ENCODE data around the gene UBE2QL1.
"Not testable (repeated sequence)": the region's sequence is repeated elsewhere in the genome, so short reads cannot be mapped to it uniquely, and the experiment has no call there.

Gene UBE2QL1

DNA sequence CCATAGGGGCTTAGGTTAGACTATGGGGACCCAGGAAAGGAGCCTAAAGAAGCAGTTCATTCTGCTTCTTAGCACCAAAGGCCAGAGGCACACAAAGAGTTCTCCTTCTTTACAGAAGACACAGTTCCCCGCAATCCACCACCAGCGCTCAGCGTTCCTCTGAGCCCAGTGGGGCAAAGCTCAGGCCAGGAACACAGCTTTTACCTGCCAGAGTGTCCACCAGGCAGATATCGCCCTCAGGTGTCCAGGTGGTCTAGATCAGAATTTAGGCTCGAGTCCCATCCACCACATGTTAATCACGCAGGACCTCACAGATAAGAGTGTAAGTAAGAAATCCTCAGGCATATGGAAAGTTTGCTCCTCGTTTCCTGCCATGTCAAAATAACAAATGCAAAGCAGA lies 53.0 kb downstream of the UBE2QL1 start:
- no peak for DNase-seq

DNA sequence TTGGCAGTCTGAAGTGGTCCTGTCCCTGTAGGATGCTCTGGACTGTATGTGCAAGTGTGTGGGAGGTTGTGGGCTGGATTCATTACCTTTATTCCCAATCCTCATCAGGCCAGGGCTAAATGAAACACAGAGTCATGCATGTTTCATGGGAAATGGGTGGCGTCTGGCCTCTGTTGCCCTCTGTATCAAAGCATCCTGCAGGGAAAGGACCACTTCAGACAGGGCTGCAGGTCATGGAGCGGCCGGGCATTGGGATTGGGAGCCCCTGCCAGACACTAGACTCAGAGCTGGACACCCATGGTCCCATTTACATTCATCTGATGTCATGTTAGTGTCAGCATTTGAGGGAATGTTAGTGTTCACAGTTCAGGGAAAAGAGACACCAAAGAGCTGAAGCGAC lies 53.8 kb downstream of the UBE2QL1 start:
- DNase-seq = no peak

DNA sequence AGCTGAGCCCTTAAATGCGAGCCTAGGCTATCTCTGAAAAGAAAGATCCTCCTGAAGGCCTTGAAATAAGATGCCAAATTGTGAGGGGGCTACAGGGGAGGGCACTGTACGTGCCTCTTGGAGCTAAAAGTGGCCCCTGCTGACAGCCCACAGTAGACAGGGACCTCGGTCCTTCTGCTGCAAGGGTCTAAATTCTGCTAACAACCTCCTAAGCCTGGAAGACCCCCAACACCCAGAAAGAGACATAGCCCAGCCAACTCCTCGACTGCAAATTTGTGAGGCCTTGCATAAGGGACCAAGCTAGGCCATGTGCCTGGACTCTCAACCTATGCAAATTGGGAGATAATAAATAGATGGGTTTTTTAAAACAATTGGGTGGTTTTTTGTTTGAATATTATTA lies 54.7 kb downstream of the UBE2QL1 start:
- no peak for DNase-seq

DNA sequence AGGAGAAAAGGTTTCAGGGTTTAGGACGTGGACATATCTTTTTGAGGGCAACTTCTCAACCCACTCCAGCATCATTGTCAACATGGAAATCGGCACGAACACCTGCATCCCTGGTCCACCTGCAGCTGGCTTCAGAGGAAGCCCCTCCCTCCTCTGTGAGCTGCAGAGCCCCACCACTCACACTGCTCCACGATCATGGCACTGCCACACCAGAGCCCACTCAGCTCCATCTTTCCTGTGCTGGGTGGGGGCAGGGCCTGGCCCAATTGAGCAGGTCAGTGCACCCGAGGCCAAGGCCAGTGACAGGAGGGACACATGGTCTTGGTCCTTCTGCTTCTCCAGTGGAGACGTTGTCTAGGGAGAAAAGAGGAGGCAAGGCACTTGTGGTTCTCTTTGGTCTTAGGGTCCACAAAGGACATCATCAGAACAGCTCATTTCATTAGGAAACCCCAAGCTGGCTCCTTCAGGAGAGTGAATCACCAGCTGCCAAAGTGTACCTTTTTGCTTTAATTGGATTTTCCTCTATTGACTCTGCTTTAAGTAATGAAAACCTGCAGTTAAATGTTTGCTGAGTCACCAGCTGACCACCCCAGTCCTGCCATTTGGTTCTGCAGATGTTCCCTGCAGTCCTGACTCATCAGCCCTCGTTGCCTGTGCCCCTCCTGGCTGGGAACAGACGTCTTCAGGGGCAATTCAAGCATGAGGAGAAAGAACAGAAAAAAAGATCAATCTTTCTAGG lies 56.2 kb downstream of the UBE2QL1 start:
- DNase-seq = no peak

DNA sequence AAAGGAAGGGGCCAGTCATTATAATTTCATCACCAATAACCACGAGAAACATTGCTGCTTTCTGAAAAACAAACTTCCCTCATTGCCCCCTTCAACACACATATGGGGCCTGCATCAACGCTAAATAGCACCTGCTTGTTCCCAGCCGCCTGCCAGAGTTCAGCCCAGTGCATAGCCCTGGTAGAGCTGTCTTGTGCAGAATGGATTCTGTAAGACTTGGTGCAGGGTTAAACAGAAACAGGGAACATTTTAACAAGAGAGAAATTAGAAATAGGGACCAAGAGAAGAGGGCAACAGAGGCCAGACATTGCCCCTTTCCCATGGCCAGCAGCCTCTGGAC lies 56.7 kb downstream of the UBE2QL1 start:
- DNase-seq = no peak

DNA sequence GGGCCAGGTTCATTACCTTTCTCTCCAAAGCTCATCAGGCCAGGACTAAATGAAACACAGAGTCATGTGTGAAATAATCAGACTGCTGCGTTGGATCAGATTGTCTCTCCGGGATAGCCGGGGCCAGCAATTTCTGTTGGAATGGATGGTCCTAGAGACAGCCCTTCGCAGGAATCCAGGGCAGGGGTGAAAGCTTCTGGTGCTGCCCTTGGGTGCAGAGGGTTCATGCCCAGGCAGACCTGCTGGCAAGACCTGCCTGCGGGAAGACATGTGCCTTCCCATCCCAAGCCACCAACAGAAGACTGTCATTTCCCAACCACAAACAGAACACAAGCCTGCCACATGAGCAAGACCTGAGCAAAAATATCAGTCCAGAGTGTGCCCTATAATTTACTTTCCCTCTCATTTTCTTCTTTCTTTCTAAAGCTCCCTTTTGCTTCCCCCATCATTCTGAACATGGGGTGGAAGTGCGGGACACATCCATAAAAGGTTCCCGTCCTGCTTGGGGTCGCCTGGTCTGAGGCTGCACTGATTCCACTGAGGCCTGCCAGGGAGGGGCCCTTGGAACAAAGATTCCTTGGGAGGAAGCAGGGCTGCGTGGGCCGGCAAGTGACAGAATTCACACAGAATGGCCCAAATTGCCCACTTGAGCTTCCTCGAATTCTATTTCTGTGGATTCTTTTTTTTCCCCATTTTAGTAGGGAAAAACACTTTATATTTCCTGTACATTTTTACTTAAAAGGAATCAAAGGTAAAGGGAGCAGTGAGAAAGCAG lies 57.3 kb downstream of the UBE2QL1 start:
- DNase-seq = no peak

DNA sequence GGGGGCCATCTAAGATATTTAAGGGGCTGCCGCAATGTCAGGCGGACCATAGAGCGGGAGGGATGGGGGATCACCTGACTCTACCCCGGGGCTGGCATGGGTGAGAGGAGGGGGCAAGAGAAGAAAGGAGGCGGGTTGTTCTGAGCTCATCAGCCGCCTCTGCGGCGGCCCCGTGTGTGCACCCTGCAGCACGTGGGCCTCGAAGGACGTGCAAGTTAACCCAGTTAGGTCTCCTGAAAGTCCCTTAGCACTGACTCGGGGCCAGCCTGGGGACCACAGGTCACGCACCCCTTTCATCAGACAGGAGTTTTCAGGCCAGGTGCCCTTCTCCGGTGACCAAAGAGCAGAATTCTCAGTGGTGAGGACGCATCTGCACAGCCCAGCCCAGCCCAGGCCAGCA lies 58.0 kb downstream of the UBE2QL1 start:
- no peak for DNase-seq

DNA sequence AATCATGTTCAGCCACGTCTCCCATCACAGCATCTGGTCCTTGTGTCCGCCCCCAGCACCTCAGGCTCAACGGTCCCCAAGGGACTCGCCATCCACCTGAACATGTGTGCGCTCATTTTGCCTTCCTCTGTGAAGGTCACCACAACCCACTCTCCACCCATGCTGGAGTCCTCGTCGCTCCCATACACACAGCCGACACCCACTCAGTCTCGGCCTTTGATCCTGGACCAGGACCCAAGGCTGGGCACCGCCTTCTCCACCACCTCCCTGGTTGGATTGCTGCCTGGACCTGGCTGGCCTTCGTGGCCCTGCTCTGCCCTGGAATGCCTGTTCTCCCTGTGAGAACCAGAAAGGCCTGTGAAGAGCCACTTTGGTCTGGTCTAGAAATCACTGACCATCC lies 60.3 kb downstream of the UBE2QL1 start:
- no peak for DNase-seq

DNA sequence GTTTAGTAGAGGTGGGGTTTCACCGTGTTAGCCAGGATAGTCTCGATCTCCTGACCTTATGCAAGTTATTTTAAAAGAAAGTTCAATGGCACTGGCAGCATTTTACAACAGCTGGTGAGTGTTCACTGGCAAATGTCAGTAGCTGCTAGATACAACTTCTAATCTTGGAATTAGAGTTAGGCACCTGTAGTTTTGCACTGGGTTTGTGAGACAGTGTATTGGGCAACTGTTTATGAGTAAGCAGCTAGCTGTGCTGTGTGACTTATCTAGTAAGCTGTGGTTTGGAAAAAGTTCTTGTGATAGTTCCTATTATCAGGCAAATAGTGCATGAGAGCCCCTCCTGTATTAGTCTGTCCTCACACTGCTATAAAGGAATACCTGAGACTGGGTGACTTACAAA lies 61.5 kb downstream of the UBE2QL1 start:
- DNase-seq = no peak

DNA sequence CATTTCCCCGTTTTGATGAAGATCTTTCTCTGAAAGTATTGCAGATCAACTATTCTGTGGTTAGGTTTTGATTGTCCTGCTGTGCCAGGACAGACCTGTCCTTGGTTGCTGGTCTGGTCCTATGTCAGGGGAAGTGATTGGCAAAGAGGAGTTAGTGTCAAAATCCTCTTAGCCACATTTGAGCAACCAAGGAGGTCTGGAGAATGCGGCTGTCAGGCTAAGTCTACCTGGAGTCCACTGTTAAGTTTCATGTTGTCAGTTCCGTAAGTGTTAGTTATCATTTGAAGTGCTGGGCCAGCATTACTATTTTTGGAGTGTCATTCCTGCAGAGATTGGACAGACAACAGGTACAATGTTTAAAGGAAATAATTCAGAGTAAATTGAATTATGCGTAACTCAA lies 62.3 kb downstream of the UBE2QL1 start:
- no peak for DNase-seq

DNA sequence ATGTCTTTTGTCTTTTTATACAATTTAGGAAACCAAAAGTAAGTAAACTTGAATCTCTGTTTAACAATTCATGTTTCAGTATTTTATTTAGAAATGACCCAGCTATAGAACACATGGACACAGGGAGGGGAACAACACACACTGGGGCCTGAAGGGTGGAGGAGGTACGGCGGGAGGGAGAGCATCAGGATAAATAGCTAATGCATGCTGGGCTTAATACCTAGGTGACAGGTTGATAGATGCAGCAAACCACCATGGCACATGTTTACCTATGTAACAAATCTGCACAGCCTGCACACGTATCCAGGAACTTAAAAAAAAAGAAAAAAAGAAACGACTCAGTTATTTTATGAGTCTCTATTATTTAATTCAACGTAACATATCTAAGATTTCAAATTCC lies 67.2 kb downstream of the UBE2QL1 start:
- DNase-seq = not testable (repeated sequence)

DNA sequence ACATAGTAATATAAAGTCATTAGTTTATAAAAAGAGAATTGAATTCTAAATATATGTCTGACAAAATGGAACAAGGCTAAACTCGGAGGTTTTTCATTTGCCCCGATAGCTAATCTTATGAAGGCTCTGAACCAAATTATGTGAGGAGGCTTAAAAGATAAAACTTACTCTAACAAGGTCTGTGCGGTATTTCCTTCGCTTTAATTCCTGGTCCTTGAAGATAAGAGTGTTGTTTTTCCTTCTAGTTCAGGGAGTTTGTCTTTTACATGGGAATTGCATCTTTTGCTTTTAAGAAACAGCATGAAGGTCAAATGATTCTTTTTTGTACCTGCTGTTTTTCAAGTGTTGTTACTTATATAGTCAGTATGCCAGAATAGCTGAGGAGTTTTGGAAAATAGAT lies 68.2 kb downstream of the UBE2QL1 start:
- DNase-seq = no peak

DNA sequence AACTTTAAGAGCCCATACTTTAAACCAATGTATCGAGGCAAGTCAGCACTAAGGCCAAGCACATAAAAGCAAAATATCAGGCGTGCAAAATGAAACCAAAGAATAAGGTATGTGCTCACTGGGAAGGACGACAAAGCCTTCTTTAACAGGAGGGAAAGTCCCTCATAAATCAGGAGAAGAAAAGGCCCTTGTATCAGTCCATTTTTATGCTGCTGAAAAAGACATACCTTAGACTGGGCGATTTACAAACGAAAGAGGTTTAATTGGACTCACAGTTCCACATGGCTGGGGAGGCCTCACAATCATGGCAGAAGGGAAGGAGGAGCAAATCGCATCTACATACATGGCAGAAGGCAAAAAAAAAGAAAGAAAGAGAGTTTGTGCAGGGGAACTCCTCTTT lies 68.9 kb downstream of the UBE2QL1 start:
- DNase-seq = no peak

DNA sequence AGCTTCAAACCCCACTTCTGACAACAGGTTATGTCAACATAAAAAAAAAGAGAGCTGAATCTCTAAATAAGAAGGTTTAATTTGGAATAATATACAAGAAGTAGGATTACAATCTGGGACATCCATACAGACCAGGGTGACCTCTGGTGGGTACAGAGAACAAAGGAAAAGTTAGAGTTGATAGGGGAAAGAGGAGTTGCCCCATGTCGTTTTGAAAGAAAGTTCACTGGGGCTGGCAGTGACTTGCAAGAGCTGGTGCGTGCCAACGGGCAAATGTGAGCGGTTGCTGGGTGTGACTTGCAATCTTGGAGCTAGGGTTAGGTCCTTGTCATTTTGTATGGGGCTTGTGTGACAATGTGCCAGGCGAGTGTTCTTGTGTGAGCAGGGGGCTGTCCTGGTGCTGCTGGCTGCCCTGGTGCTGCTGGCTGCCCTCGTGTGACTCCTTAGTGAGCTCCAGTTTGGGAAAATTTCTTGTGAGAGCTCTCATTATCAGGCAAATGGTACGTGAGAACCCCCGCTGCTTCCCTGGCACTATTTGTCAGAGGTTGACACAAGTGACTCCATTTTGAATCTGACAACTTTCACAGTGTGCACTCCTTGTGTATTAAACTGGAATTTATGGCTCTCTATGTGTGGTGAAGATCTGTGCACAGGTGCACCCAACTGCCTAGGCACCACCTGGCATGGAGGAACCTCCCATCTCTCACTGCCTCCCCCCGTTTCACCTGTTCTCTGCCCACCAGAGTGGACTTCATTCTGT lies 69.8 kb downstream of the UBE2QL1 start:
- DNase-seq = no peak

DNA sequence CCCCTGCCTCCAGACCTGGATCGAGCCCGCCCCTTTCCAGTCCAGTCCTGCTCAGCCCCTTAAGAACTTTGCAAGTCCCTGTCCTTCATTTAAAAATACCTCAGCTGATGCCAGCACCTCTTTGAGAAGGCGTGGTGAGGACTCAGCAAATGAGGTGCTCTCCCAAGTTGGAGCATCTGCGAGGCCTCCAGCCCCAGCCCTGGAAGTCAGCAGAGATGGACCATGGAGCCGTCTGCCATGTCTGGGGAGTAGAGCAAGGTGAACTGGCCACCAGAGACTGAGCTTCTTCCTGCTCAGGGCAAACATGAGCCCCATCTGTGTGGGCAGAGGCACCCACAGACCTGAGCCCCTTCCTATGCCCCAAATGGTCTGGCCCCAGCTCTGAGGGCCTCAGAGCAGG lies 71.5 kb downstream of the UBE2QL1 start:
- no peak for DNase-seq

DNA sequence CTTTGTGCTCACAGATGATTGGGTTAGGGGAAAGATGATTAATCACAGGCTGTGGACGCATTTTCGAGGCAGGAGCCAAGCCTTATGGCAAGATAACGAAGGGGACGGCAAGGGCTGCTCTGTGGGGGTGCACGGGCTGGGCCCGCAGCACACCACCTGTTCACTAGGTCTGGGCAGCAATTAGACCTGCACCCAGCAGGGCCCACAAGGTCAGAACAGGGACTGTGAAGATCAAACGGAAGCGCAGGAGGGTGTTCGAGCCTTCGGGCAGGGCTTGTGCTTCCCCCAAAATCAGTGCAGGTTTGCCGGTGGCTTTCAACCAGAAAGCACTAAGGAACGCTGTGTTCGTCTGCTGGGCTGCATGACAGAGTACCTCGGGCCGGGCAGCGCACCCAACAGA lies 73.7 kb downstream of the UBE2QL1 start:
- DNase-seq = no peak

DNA sequence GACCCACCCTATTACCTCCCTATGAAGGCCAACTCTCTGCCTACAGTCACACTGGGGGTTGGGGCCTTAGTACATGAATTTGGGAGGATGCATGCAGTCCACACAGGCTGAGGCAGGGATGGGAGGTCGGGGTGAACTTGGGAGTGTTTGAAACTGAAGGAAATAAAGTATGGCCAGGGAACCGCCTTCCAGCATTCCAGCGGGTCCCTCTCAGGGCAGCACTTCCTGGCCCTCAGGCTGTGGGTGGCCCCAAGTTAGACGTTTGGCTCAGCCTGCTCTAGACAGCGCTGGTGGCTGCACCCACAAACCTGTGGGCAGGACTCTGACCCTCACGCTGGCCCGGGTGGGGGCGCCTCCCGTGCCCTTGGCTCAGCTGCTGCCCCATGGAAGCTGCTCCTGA lies 74.3 kb downstream of the UBE2QL1 start:
- DNase-seq = no peak

DNA sequence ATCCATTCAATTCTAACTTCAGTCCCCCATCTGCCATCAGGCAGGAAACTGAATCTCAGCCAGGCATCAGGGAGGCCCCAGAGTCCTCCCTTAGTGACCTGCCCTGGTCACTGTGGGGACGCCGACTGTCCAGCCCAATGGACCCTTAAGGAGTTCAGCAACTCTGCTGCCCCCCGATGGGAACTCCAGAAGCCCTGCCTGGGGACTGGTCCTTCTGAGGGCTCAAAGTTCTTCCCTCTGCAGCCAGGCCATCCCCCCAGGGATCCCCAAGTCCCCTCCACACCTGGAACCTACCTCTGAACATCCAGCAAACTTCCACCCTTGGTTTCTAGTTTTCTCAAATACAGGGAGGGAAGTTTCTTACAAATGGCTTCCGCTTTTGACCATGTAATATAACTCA lies 76.8 kb downstream of the UBE2QL1 start:
- DNase-seq = no peak

DNA sequence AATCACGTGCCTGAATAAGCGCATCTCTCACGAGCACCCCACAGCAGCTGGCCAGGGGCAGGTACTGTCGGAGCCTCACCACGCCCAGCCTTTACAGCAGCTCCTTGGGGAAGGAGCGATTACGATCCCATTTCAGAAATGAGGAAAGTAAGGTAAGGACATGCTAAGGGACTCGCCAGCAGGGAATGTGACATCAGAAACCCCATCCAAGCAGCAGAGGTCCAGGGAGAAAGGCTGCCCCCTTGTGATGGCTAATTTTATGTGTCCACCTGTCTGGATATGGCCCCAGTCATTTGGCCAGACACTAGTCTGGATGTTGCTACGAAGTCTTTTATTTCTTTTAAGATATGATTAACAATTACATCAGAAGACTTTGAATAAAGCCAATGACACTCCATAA lies 77.3 kb downstream of the UBE2QL1 start:
- DNase-seq = no peak

DNA sequence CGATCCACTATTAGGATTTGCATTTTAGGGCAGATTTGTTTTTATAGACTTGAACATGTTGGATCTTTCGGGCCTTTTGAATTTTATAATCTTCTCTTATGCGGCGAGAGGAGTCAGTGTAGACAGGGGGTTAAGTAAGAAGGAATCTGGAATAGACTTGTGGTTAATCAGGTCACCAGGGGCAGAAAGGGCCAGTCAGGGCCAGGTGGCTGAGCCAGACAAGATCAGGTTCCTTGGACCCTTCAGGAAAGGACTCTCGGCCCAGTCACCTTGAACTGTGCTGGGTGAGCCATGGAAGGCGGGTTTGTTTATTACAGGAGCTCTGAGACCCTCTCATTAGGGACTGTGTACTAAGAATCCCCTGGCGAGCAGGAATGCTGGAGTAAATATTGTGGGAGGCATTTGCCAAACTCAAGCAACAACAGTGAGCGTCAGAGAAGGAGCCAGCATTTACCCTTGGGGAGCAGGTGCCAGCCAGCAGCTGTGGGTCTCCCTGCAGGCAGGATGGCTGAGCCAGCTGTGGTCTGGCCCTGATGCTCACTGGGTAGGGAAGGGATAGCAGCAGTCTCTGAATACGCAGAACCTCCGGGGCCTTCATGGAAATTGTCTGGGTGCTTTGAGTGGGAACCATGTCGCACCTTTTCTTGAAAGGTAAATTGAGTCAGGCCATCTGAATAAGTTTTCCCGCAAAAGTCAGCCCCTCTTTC lies 79.2 kb downstream of the UBE2QL1 start:
- no peak for DNase-seq

DNA sequence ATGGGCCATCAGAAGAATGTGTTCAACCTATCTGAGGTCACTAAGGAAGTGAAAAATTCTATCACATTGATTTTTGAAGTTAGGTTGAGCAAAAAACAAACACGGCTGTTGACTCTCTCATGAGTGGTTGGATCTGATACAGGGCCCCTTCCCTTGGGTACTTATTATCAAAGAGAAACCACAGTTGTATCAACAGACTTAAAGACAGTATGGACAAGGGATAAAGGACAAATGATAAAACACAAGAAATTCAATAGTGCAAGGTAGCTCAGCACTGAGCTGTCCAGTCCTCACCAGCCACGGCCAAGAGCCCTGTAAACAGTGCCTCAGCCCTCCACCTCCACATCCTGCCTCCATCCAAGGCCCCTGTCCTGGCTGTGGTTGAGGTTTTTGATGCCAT lies 86.9 kb downstream of the UBE2QL1 start:
- no peak for DNase-seq

DNA sequence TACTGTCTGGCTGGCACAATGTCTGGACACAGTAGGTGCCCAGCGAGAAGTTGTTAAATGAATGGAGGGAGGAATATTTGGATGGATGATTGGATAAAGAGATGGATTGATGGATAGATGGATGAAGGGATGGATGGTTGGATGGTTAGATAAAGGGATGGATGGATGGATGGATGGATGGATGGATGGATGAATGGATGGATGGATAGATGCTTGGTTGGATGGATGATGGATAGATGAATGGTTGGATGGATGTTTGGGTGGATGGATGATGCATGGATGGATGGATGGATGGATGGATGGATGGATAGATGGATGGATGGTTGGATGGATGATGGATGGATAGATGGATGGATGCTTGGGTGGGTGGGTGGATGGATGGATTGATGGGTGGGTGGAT lies 90.4 kb downstream of the UBE2QL1 start:
- DNase-seq = no peak

DNA sequence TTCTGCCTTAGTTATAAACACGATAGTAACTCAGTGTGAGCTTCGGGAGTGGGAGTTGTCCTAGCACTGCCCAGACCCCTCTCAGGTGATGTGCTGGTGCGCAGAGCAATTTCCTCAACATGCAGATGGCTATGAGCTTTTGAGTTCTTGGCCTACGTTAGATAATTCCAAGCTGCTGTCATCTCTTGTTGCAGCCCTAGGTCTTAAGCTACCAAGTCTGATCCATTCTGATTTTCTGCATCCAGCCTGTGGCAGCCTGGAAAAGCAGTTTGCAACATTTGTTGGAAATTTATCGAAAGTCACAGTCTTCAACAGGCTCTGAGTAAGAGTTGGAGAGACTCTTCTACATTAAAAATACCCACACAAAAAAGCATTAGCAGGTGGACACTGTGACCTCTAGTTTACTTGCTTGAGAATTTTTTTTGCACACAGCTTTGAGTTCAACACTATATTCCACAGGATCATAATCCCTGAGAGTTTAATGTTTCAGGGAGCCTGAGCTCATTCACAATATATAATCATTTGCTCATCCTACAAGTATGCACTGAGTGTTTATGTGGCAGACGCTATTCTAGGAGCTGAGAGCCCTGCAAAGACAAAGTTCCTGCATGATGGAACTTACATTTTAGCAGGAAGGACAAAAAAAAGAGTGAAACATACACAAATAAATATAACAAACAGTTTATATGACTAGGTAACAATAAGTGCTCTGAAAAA lies 91.6 kb downstream of the UBE2QL1 start:
- no peak for DNase-seq
